GM12874 (cell line): ENCODE data around the gene GIPC3.

Experiments
- TF ChIP-seq, protein P1 (sequence below): IDR thresholded peaks from 2 replicates; pipeline ENCODE4 v1.5.1; 2011; ENCODE audit warnings: low read depth, mild to moderate bottlenecking, control low read depth, low read length, moderate library complexity; ENCODE audit not compliant: insufficient read depth

Gene GIPC3

DNA sequence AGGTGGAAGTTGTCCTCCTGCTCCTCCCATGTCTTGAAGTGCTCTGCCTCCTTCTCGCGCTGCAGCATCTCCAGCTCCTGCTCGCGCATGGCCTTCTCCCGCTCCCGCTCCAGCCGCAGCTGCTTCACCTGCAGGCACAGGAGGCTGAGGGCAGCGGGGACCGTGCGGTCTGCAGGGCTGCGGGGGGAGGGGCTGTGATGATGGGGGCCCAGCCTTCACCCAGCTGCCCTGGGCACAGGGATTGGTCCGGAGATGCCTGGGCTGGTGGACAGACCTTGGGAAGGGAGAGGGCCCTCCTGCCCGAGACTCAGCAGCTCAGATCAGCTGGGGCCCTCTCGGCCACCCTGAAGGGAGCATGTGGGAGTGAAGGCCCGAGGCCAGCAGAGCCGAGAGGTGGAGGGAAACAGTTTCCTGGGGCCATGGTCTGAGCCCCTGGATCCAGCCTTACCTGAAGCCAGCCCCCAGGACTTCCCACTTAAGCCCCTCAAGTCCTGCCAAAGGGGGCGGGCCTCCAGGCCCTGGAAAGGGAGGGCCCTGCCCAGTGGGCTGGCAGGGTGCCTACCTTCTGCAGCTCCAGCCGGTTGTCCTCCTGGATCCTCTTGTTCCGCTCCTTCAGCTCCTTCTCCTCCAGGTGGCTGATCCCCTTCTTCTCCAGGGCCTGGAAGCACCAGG, 35.0 kb downstream of the GIPC3 start:
- TF ChIP-seq, protein P1, sequence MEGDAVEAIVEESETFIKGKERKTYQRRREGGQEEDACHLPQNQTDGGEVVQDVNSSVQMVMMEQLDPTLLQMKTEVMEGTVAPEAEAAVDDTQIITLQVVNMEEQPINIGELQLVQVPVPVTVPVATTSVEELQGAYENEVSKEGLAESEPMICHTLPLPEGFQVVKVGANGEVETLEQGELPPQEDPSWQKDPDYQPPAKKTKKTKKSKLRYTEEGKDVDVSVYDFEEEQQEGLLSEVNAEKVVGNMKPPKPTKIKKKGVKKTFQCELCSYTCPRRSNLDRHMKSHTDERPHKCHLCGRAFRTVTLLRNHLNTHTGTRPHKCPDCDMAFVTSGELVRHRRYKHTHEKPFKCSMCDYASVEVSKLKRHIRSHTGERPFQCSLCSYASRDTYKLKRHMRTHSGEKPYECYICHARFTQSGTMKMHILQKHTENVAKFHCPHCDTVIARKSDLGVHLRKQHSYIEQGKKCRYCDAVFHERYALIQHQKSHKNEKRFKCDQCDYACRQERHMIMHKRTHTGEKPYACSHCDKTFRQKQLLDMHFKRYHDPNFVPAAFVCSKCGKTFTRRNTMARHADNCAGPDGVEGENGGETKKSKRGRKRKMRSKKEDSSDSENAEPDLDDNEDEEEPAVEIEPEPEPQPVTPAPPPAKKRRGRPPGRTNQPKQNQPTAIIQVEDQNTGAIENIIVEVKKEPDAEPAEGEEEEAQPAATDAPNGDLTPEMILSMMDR = no peak

DNA sequence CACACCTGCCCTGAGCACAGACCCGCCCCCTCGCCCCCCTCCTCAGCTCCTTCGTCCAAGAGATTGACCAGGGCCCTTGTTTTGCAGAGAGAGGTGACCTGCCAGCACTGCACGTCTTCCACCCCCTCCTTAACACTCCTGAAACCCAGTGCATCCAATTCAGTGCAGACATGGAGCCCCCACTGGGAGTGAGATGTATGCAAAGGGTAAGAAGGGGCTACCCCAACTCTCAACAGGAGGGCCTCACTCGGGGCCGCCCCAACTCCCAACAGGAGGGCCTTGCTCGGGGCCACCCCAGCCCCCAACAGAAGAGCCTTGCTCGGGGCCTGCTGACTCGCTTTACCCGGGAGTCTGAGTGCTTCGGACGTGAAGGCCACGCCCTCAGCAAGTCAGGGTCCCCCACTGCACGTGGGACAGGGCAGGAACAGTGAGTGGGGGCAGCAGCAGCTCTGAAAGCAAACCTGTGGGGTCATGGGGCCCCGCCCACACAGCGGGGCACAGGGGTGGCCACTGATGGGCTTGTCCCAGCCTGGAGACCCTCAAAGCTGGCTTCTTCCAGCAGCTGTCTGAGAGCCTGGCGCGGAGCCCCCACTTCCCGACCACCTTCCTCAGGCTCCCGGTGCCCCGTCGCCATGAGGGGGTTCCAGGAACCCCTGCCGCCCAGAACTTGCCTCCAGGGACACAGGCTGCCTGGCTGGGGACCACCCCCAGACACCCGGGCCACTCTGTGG, 35.7 kb downstream of the GIPC3 start:
- TF ChIP-seq, protein P1 = no peak

DNA sequence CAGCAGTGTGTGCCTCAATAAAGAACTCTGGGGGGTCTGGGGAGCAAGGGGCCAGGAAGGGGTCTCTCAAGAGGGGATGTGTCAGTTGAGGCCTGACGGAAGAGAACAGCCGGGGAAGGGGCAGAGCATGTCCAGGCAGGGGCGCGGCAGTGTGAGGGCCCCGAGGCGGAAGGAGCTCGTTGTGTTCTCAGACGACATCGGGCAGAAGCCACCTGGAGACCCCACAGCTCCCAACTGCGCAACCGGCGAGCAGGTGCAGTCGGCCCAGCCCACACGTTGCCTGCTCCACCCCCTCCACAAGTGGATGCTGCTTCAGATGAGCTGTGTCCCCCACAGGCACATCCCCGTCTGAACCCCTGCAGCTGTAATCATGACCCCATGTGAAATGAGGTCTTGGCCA, 36.4 kb downstream of the GIPC3 start:
- TF ChIP-seq, protein P1 = no peak

DNA sequence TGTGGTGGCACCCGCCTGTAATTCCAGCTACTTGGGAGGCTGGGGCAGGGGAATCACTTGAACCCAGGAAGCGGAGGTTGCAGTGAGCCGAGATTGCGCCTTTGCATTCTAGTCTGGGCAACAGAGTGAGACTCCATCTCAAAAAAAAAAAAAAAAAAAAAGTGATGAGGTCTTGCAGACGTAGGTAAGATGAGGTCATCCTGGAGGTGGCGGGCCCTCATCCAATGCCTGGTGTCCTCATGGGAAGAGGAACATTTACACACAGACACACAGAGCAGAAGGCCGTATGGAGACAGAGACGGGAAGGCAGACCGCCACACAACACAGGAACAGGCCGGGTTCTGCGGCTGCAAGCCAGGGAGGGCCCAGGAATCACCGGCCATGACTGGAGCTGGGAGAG, 36.9 kb downstream of the GIPC3 start:
- TF ChIP-seq, protein P1 = no peak

DNA sequence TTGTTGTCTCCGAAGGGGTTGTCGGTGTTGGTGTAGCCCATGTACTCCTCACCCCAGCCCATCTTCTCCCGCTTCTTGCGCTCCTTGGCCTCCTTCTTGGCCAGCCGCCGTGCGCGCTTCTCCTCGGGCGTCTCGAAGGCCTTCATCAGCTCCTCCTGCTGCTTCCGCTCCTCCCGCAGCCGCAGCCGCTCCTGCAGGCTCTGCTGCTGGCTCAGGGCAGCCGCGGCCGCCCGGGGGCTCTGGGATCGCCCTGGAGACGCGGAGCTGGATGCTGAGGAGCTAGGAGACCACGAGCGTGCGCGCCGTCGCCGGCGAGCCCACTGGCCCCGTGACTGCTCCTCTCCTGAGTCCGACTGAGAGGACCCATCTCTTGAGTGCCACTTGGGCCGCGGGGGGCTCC, 38.4 kb downstream of the GIPC3 start:
- TF ChIP-seq, protein P1 = no peak

DNA sequence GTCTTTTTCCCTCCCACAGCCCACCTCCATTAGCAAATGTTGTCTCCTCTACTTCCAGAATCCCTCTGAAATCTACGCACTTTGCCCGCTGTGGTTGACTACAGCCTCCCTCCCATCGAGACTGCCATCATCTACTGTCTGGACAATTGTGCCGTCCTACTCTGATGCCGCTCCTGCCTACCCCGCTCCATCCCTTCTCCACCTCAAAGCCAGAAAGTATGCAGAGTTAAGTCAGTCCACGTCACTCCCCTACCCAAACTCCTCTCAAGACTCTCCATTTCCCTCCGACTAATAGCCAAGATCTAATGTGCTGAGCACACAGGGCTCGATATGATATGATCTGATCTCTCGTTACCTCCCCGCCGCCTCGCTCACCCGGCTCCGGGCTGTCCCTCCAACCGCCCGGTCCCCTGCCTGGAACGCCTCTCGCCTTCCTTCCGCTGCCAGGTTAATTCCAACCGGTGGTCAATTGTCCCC, 40.8 kb downstream of the GIPC3 start:
- TF ChIP-seq, protein P1 = no peak

DNA sequence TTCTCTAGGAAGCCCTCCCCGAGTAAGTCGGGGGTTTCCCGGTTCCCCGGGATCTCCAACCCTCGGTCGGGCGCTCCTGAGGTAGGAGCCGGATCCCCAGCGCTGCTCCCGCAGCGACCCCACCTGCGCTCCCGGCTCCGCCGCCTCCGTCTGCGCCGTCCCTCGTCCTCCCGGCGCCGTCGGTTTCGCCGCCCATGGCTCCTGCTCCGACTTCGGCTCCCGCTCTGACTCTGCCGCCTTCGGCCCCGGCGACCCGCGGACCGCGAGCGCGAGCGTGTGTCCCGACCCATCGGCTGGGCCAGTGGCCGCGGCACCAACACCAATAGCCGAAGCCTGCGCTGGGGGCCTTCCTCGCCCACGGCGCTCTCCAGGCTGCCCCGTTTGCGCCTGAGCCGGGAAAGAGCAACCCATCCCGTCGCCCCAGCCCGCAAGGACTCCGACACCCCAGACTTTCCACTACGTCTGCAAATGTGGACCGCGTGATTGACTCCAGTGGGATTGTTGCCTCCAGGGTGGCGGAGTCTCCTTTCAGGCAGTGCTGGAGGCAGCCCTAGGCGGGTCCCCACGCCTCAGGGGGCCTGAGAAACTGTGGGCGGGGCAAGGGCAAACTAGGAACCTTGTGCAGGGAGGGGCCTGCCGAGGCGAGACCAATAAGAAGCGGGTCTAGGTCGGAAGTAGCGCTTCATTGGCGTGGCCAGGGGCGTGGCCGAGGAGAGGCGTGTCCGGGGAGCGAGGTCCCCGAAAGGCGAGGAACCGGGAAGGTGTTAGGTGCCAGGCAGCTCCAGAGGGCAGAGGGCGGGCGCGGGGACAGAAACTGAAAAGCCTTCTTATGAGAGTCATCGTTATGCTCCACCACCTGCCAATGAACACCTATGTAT, 41.4 kb downstream of the GIPC3 start, which contains the start of gene CACTIN:
Gene CACTIN (minus strand): TSS at position 318 of the 878 bp plus-strand sequence. CDS start 28 bp downstream, at position 290.
- TF ChIP-seq, protein P1 = no peak
